Epidermal melanocyte (primary cell): ENCODE data around the gene MCC.

Source experiments
- DNase-seq: peaks from one replicate; pipeline ENCODE4 v3.0.0; 2011; ENCODE audit warnings: low spot score; ENCODE audit not compliant: insufficient read length

Gene MCC

DNA sequence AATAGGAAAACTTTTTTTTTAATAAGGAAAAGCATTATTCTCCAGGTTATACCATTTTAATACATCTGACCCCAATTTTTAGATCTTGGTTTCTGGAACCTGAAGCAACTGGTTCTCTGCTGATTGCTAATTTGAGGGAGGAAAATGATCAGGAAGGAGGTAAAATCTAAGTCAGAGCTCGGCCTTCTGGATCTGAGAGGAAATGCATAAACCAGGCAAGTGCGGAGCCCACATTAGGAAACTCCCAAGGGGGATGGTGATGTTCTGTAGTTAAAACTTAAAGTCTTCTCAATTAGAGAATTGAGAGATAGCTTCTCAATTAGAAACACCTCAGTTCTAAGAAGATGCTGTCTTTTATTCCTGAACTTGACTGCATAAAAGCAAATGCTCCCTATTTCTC lies 167.0 kb downstream of the MCC start:
- no peak for DNase-seq

DNA sequence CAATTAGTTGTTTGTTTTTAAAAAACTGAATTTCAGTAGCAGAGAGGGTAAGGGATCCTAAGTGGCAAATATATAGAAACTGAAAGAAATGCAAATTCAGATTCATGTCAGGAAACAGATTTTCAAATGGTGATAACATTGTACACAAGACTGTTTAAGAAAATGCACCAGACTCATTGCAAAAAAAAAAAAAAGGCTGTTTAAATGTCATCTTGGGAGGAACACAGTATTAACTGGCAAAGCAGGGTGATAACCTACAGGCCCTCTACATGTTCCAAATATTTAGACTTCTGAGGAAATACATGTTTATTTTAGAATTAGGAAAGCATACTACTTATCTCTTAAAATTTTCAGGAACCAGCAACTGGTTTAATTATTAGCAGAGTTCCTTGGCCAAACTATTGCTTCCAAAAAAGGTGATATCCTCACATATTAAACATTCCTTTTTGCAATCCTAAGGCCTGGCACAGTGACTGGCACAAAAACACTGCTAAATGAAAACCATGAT lies 167.9 kb downstream of the MCC start:
- no peak for DNase-seq

DNA sequence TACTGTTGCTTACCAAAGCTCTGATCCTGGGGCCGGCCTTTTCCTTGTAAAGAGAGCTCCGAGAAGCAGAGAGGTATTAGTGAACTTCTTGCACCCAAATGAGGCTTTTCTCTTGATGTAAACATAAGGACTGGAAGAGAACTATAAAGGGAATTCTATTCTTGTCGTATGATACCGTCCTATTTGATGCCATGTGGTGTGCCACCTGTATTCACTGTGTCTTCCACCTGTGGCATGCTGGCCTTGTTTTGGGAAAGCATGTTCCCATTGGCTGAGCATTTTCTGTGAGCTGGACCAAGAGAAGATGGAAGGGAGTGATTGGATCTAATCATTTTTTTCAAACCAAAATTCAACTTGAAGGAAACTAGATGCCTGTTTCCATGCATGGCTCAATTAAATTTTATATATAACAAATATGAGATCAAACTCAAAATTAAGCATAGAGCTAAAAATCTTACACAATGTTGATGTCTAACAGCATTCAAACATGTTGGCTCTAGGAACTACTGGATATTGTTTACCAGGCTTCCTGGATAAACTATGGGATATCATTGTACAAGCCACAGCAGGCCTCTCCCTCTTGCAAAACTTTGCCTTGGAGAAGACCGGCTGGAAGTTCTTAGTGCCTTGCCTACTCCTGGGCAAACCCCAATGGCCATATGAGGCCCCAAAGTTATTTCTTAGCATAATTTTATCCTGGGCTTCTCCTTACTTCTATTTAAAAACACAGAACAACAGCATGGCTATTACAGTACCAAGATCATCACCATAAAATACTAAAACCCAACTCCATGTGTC lies 168.8 kb downstream of the MCC start:
- no peak for DNase-seq

DNA sequence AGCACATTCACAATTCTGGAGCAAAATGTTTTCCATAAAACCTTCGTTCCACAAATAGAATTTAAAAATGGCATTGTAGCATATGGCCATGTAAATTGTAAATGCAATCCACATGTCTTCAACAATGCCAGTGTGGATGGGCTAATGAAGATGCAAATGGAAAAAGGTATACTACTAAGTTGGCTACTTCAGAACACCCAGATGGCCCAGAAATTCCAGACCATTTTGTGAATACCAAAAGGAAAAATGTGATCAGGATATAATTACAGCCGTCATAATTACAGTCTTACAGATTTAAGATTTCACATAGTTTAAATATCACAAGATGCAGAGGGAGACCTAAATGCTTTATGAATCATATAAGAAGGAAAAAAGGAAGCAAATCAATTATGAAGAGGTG lies 170.6 kb downstream of the MCC start:
- no peak for DNase-seq

DNA sequence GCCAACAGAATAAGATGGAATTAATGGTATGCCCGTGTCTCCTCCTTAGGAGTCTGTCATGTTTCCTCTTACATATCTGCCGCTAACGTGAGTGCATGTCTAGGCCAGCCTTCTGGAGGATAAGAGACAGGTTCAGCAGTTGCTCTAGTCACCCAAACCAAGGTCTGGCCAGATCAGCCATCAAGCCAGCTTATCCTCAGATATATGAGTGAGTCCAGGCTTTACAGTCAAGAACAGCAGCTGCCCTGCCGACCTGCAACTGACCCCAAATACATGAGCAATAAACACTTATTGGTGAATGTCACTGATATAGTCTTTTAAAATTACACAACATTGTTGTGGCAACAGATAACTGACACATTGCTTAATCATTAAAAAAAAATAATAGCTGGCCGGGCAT lies 177.0 kb downstream of the MCC start:
- no peak for DNase-seq

DNA sequence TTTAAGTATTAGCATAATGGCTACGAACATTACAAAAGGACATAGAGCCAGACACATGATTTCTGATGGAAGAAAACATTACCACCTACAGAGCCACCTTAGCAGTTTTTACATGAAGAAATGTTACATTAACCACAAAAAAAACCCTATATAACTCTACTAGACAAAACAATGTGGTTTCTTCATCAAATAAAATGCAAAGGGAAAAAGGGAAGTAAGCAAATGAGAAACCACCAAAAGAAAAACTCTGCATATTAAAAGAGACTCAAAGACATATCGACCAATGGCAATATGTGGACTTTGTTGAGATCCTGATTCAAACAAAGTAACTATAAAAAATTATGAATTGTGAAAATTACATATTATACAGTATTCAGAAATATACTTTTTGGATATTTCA lies 186.1 kb downstream of the MCC start:
- DNase-seq, result no peak

DNA sequence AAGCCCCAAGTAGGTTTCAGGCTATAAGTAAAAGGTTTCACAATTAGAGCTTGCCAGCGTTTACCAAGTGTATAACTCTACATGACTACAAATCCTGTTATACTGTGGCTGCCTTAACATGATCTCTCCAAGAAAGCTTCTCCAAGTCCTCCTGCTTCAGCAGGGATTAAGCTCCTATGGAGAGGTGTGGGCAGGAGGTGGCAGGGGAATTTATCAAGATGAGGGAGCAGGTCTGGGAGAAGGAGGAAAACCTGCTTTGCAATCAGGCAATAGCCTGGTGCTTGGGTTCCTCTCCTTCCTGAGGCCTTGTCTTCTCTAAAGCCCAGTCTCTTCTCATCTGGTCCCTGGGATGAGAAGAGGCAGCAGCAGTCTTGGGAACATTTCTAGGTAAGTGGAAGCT lies 188.7 kb downstream of the MCC start:
- no peak for DNase-seq

DNA sequence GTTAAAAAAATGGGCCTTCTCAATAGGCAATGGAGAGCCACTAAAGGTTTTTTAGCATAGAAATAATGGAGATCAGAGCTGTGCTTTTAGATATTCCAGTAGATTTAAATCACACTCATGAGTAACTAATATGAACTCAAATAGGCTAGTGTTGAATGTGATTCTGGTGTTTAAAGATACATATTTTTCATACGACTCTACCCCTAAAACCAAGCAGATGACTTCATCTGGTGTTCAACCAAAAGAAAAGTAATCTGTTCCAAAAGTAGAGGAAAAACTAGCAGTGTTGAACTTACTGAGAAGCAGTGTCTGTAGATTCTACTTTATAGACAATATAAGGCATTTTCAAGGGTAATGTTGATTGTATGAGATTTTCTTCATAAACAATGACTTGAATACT lies 191.6 kb downstream of the MCC start:
- DNase-seq, result no peak

DNA sequence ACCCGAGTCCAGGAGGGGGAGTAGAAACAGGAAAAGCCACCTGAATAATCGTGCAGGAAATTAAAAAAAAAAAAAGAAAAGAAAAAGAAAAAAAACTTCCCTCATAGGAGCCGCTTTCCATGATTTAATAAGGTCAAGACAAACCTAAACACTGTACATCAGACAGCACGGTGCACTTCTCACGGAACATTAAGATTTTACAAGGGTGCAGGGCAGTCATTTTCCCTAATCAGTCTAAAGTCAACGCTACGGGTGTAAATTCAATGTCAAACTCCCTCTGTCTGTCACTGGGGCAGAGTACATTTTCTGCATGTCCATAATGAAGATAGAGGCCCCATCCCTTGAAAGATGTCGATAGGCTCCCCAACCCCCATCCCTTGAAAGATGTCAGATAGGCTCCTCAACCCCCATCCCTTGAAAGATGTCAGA lies 193.1 kb downstream of the MCC start:
- DNase-seq, result no peak

DNA sequence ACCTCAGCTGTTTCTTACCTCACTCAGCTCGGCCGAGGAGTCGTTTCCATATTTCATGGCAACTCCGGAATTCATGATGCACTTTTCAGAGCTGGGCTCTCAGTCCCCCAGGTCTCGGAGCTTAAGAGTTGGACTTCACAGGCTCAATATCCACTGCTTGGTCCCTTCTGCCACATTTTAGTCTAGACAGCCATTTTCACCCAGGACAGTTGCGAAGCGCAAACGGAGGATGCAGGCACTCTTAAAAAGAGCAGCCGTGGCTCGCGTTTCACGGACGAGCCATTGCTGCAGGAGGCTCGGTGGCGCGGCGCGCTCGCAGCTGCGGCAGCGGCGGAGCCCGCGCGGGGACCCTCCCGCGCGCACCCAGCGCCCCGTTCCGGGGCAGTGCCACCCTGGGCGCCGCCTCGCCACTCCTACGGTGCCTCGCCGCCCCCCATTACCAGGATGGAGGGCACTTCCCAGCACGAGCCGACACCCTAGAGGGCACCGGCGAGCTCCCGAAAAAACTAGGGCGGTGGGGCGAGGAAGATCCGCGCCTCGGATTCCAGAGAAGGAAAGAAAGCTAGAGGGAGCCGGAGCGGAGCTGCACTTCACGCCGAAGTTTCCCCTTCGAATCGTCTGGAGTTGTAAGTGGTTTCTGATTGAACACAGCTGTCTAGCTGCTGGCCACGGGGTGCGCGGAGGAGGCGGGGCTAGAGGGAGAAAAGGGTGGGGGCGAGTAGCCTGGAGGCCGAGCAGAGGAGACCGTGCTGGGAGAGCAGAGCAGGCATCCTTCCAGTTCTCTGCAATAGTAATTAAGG lies 193.7 kb downstream of the MCC start:
- peak; percentile 87 for DNase-seq

DNA sequence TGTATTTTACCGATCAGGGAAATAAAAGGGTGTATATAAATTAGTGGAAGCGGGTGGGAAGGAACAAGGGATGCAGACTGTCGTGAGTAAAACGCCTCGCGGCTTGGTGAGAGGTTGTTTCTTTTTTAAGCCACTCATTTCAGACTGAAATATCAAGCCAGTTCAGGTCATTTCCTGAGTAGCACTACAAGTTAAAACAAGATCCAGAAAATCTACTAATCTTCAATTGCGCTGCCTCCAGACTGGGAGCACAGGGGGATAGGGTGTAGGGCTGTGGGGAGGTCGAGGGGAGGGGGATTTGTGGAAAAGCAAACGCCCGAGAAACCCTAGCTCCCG lies 194.3 kb downstream of the MCC start:
- DNase-seq, result no peak

DNA sequence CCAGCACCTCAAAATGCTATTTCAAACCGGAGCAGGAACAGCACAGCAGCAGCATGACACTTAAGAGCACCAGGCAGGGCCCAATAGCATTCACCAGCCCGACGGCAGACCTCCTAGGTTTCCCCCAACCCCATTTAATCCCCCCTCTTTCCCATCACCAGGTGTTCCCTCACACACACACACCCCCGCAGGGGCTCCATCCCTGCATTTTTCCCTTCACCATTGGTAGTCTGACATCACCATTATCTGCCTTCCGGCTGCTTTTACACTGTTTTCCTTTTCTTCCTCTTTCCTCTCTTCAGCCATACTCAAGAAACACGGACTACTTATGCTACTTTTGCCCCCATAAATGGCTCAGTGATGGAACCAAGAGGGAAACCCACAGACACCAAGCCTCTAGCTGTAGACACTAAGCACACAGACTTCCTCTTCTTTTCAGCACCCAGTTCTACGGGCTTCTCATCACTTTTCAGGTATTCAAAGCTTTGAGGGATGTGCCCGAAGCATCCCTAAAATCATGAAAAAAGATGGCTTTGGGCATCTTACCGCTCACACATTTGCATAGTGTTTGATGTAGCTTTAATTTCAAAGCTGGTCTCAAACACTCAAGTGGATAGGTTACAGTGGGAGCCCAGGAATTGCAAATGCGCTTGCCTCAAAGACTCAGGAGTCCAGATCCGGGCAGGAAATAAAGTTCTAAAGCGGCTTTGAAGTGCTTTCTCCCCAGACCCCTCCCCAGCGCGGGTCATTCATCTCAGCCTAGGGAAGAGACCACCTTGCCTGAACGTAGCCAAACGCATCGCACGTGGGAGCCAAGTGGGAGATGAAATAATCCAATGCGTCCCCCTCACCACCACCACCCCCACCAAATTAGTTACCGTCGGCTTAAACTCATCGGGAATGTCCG lies 194.9 kb downstream of the MCC start:
- no peak for DNase-seq

DNA sequence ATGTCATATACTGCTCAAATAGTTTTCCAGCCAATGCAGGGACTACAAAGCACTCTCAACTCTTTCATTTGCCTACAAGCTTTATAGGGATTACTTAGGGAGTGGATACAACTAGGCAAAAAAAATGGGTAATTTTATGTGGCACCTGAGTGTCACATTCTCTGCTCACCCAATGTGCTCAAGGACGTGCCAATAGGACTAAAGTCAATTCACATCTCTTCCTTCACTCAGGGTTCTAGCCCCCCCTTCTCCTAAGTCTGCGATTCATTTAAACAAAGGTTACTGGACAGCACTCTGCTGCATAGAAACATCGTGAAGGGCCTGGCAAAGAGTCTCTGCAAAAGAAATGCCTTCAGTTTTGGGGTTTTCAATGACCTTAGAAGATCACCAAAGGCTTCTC lies 195.8 kb downstream of the MCC start:
- no peak for DNase-seq

DNA sequence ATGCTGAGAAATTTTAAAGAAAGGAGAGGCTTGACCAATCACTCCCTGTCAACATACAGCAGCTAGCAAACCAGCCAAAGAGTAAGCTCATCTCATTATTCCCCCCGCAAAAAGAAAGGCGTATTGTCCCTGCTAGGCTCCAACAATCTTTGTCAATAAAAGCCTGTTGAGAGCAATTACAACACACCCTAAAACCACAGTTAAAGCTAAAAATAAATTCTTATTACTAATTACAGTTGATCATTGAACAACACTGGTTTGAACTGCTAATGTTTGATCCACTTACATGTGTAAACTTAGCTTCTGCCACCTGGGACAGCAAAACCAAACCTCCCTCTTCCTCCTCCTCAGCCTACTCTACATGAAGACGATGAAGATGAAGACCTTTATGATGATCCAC lies 204.7 kb downstream of the MCC start:
- no peak for DNase-seq

DNA sequence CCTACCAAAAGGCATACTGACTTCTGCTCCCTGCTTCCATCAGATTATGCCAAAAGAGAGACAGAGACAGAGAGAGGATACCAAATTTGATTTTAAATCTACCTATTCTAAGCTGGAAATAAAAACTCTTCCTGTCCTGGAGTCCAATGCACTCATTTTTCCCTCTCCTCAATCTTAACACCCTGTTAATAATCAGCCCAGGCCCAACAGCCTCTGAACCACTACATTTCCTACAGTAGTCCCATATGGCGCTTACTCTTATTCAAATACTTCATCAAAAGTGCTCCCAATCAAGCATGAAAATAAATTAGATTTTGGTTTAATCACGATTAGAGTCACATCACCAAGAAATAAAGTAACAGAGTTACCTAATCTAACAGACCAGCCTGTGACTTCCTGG lies 205.8 kb downstream of the MCC start:
- DNase-seq, result no peak

DNA sequence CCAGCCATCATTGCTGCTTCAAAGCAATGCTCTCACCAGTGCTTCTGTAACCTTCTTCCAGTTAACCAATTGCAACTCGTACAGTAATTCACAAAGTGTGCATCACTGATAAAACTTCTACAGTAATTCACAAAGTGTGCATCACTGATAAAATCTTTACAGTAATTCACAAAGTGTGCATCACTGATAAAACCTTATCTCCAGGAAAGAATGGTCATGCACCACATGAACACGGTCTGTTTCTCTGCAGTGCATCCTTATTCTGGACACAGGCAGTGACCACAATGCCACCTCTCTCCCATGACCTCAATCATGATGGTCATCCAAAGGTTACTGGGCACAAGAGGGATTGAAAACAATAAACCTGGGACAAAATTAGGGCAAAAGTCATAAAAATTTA lies 207.1 kb downstream of the MCC start:
- DNase-seq, result no peak

DNA sequence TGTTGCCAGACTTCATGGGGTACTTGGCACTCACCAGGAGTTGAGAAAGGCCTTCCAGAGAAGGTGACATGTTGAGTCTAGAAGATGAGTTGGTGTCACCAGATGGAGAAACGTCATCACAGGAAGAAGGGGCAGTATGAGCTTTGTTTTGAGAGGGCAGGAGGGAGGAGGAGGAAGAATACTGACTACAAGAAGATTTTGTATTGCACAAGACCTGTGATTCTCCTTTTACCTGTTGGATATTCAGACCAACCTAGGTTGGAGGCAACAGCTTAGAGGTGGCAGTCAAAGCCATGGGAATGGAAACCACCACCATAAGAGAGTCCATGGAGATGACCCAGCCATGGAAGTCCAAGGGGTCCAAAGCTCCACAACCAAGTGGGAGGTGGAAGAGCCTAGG lies 207.7 kb downstream of the MCC start:
- DNase-seq, result no peak

DNA sequence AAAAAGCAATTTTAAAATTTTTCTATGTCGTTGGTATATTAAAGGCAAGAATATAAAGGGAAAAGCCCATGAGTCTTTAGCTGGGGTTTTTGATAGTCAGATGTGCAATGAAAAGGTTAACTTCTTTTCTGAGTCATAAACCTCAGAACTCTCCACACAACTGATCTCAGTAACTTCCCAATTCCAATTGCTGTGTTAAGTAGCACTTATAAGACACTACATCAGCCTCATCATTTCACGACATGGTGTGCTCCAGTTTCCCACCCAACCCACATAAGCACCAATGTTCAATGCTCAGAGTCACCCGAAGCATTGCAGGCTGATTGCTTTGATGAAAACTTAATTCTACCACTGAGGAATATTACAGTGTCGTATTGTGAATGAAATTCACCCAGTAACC lies 209.3 kb downstream of the MCC start:
- no peak for DNase-seq

DNA sequence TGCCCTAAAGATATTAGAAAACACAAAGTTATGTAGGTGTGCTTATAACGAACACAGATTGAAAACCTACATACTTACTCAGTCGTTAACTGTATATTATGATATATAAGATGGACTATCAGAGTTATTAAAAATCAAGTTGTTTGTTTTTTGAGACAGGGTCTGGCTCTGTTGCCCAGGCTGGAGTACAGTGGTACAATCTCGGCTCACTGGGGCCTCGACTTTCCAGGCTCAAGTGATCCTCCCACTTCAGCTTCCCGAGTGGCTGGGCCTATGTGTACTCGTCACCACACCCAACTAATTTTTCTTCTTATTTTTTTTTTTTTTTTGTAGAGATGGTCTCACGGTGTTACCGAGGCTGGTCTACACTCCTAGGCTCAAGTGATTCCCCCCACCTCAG lies 211.8 kb downstream of the MCC start:
- no peak for DNase-seq

DNA sequence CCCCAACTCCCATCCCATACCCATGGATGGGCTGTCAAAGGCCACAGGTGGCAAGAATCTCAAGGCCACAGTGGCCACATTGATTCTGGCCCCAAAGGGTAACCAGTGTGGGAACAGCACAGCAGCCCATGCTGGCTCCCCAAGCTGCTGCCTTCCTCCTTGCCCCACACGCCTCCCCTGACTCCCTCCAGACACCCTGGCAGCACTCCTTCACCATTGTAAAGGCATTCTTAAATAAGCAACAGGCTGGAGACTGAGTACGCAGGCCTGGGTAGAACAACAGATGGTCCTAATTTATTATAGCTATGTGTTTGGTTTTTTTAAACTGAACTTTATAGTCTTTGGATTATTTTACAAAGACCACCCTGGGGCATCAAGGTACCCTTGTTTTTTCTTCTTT lies 212.3 kb downstream of the MCC start:
- no peak for DNase-seq

DNA sequence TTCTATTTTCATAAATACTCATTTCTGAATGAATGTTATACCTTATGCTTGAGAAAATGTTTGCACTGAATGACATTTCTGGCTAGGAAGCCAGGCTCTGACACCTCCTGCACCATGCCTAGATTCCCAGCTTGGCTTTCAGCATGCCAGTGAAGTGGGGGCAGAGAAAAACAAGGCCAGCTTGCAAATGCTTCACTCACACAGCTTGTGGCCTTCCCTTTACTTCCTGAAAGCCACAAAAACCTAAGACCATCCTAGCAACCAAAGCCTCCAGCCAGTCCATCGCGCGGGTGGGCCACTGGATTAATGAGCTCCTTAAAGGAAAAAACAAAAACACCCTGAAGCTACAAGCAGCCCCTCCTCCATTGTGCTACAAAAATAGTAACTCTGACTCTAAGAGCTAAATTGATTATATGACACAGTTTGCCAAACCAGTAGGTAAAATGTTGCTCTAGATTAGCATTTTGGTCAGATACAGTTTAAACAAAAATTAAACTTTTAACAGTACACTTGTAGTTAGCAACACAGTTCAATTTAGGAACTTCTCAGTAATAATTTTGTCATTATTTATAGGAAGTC lies 213.3 kb downstream of the MCC start:
- no peak for DNase-seq

DNA sequence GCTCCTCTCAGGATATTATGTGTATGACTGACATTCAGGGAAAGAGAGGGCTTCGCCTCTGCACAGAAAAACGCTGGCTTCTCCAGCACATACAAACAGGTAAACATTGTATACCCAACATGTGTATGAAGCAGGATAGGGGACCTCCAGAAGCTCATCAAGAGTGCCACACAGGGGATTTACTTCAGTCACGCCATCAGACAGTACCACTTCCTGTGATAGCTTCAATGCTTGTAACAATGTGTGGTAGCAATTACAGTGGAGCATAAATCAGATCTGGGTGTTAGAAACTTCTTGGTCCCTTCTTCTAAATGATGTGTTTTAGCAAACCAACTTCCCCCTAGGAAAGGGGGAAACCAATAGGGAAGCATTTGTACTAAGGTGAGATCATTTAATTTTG lies 214.3 kb downstream of the MCC start:
- no peak for DNase-seq
